T-helper 2 cell treated with Interferon-gamma antibody and Interleukin-4, amounts not matched to agents 5 μg/mL and 100 μg/mL, for 36 hours (primary cell): ENCODE data around the gene DDX6.

Source experiments
- DNase-seq: peaks from one replicate; pipeline ENCODE4 v3.0.0; 2021; ENCODE audit warnings: low spot score
- H3K27ac Mint-ChIP-seq: one replicate; pipeline ENCODE4 v1.8.0; 2021; ENCODE audit warnings: mild to moderate bottlenecking, mixed read lengths
- H3K27me3 Mint-ChIP-seq: one replicate; pipeline ENCODE4 v1.8.0; 2021; ENCODE audit warnings: low read depth, mixed read lengths
- H3K36me3 Mint-ChIP-seq: one replicate; pipeline ENCODE4 v1.8.0; 2021; ENCODE audit warnings: low read depth, mixed read lengths
- H3K4me1 Mint-ChIP-seq: one replicate; pipeline ENCODE4 v1.8.0; 2021; ENCODE audit warnings: low read depth, mixed read lengths
- H3K4me3 Mint-ChIP-seq: one replicate; pipeline ENCODE4 v1.8.0; 2022; ENCODE audit warnings: mild to moderate bottlenecking, moderate library complexity, mixed read lengths
- H3K9me3 Mint-ChIP-seq: one replicate; pipeline ENCODE4 v1.8.0; 2021; ENCODE audit warnings: mixed read lengths

DDX6 gene

GRCh38 chr11:118807800-118808778 is 17.1 kb upstream of the DDX6 start:
- no peak overlapping the region for H3K27ac Mint-ChIP-seq
- no peak for DNase-seq
- H3K9me3 Mint-ChIP-seq: no peaks in the 10 kb centered on the region

GRCh38 chr11:118806400-118806799 is 15.4 kb upstream of the DDX6 start:
- H3K9me3 Mint-ChIP-seq: no peaks in the 10 kb centered on the region
- H3K36me3 Mint-ChIP-seq: no peaks in the 10 kb centered on the region
- peaks cover 2% of the 10 kb centered on the region for H3K4me1 Mint-ChIP-seq
- peaks cover 2% of the 10 kb centered on the region for H3K27me3 Mint-ChIP-seq
- H3K4me3 Mint-ChIP-seq: no peak overlapping the region
- no peak overlapping the region for H3K27ac Mint-ChIP-seq
- no peak for DNase-seq

More at GRCh38 chr11:118807800-118808778, 17.1 kb upstream of the DDX6 start:
- Mint-ChIP-seq H3K36me3 (no peaks in the 10 kb centered on the region), H3K4me1 (peaks cover 2% of the 10 kb centered on the region), H3K4me3 (no peak overlapping the region), H3K27me3 (peaks cover 2% of the 10 kb centered on the region)

GRCh38 chr11:118804094-118804493 is 13.1 kb upstream of the DDX6 start:
- H3K27ac Mint-ChIP-seq: no peak overlapping the region

GRCh38 chr11:118799372-118799771 is 8.4 kb upstream of the DDX6 start:
- H3K4me3 Mint-ChIP-seq: no peak overlapping the region
- no peak for DNase-seq
- H3K4me1 Mint-ChIP-seq: peaks cover 2% of the 10 kb centered on the region
- no peaks in the 10 kb centered on the region for H3K9me3 Mint-ChIP-seq
- no peak overlapping the region for H3K27ac Mint-ChIP-seq
- H3K36me3 Mint-ChIP-seq: no peaks in the 10 kb centered on the region
- no peaks in the 10 kb centered on the region for H3K27me3 Mint-ChIP-seq

More at GRCh38 chr11:118804094-118804493, 13.1 kb upstream of the DDX6 start:
- no peak overlapping the region for H3K4me3 Mint-ChIP-seq
- DNase-seq: no peak
- H3K27me3 Mint-ChIP-seq: peaks cover 2% of the 10 kb centered on the region
- H3K36me3 Mint-ChIP-seq: no peaks in the 10 kb centered on the region
- no peaks in the 10 kb centered on the region for H3K9me3 Mint-ChIP-seq
- H3K4me1 Mint-ChIP-seq: peaks cover 2% of the 10 kb centered on the region

GRCh38 chr11:118797510-118797909 is 6.5 kb upstream of the DDX6 start:
- Mint-ChIP-seq H3K4me3 (no peak overlapping the region), H3K27me3 (no peaks in the 10 kb centered on the region), H3K36me3 (no peaks in the 10 kb centered on the region), H3K9me3 (no peaks in the 10 kb centered on the region), H3K4me1 (peaks cover 5% of the 10 kb centered on the region), H3K27ac (no peak overlapping the region)
- no peak for DNase-seq

- Mint-ChIP-seq H3K36me3 (peaks cover 12% of the 10 kb centered on the region), H3K27ac (peak overlapping the region; percentile 99), H3K27me3 (no peaks in the 10 kb centered on the region), H3K4me1 (peaks cover 10% of the 10 kb centered on the region), H3K9me3 (no peaks in the 10 kb centered on the region), H3K4me3 (peak overlapping the region; percentile 100)
- peak; percentile 76 for DNase-seq
These were observed 1.7 kb upstream of the DDX6 start for GRCh38 chr11:118792570-118793124.

- Mint-ChIP-seq H3K9me3 (no peaks in the 10 kb centered on the region), H3K4me1 (peaks cover 13% of the 10 kb centered on the region), H3K4me3 (peak overlapping the region; percentile 100), H3K27ac (peak overlapping the region; percentile 99), H3K27me3 (no peaks in the 10 kb centered on the region), H3K36me3 (peaks cover 13% of the 10 kb centered on the region)
- peak; percentile 37 for DNase-seq
These were observed 1.1 kb upstream of the DDX6 start for GRCh38 chr11:118791961-118792569.

- H3K36me3 Mint-ChIP-seq: peaks cover 23% of the 10 kb centered on the region
- no peak for DNase-seq
- H3K9me3 Mint-ChIP-seq: no peaks in the 10 kb centered on the region
- peak overlapping the region; percentile 99 for H3K27ac Mint-ChIP-seq
- peak overlapping the region; percentile 100 for H3K4me3 Mint-ChIP-seq
- H3K27me3 Mint-ChIP-seq: no peaks in the 10 kb centered on the region
- peaks cover 20% of the 10 kb centered on the region for H3K4me1 Mint-ChIP-seq
These were observed 430 bp downstream of the DDX6 start for GRCh38 chr11:118790357-118791110.

- Mint-ChIP-seq H3K36me3 (peaks cover 27% of the 10 kb centered on the region), H3K27me3 (no peaks in the 10 kb centered on the region), H3K27ac (peak overlapping the region; percentile 99), H3K9me3 (no peaks in the 10 kb centered on the region), H3K4me3 (peak overlapping the region; percentile 100), H3K4me1 (peaks cover 20% of the 10 kb centered on the region)
- DNase-seq: peak; percentile 39
These were observed 1.2 kb downstream of the DDX6 start for GRCh38 chr11:118789501-118790356.

GRCh38 chr11:118786657-118787056 is 4.3 kb downstream of the DDX6 start:
- Mint-ChIP-seq H3K9me3 (no peaks in the 10 kb centered on the region), H3K4me1 (peaks cover 21% of the 10 kb centered on the region), H3K36me3 (peaks cover 40% of the 10 kb centered on the region), H3K27me3 (no peaks in the 10 kb centered on the region), H3K27ac (peak overlapping the region; percentile 71), H3K4me3 (peak overlapping the region; percentile 72)
- DNase-seq: no peak

- no peak overlapping the region for H3K4me3 Mint-ChIP-seq
- peaks cover 44% of the 10 kb centered on the region for H3K36me3 Mint-ChIP-seq
- no peak overlapping the region for H3K27ac Mint-ChIP-seq
- no peaks in the 10 kb centered on the region for H3K9me3 Mint-ChIP-seq
- peaks cover 25% of the 10 kb centered on the region for H3K4me1 Mint-ChIP-seq
- no peak for DNase-seq
- H3K27me3 Mint-ChIP-seq: no peaks in the 10 kb centered on the region
These were observed 5.6 kb downstream of the DDX6 start for GRCh38 chr11:118785362-118785761.

- H3K4me1 Mint-ChIP-seq: peaks cover 25% of the 10 kb centered on the region
- H3K27me3 Mint-ChIP-seq: no peaks in the 10 kb centered on the region
- no peaks in the 10 kb centered on the region for H3K9me3 Mint-ChIP-seq
- no peak overlapping the region for H3K4me3 Mint-ChIP-seq
- no peak for DNase-seq
- H3K36me3 Mint-ChIP-seq: peaks cover 46% of the 10 kb centered on the region
- H3K27ac Mint-ChIP-seq: no peak overlapping the region
These were observed 7.1 kb downstream of the DDX6 start for GRCh38 chr11:118783724-118784495.
